WERI-Rb-1 (cell line): ENCODE results near the gene DLEC1.
"Not testable (repeated sequence)": the region's sequence is repeated elsewhere in the genome, so short reads cannot be mapped to it uniquely, and the experiment has no call there.

Experiments used
- DNase-seq: peaks from one replicate; pipeline ENCODE4 v3.0.0-alpha.2; 2020
- H3K27ac ChIP-seq: fragments of 250-450 bp; sonication (Bioruptor Pico); 2 replicates; pipeline ENCODE4 v1.5.1; 2020; ENCODE audit warnings: mild to moderate bottlenecking, moderate library complexity
- H3K27me3 ChIP-seq: fragments of 250-450 bp; sonication (Bioruptor Pico); 2 replicates; pipeline ENCODE4 v1.5.1; 2021; ENCODE audit warnings: mild to moderate bottlenecking, low read depth, moderate library complexity; ENCODE audit not compliant: insufficient read depth, severe bottlenecking
- H3K36me3 ChIP-seq: fragments of 250-450 bp; sonication (Bioruptor Pico); 2 replicates; pipeline ENCODE4 v1.5.1; 2020; ENCODE audit warnings: mild to moderate bottlenecking, moderate library complexity
- H3K4me3 ChIP-seq: 2 replicates; pipeline ENCODE4 v1.5.1; 2011; ENCODE audit warnings: low read depth, mild to moderate bottlenecking, control low read depth, low read length
- H3K9me3 ChIP-seq: fragments of 250-450 bp; sonication (Bioruptor Pico); 2 replicates; pipeline ENCODE4 v1.5.1; 2021; ENCODE audit warnings: mild to moderate bottlenecking, moderate library complexity; ENCODE audit not compliant: severe bottlenecking
- TF ChIP-seq, protein P1 (sequence below): IDR thresholded peaks from 2 replicates; pipeline ENCODE4 v1.5.1; 2011; ENCODE audit warnings: low read depth, mild to moderate bottlenecking, control low read depth, inconsistent platforms, low read length

Gene DLEC1

GRCh38 chr3:38029400-38030125 is 9.4 kb upstream of the DLEC1 start, which contains the start of gene PLCD1:
TSS of gene PLCD1 (minus strand) at chr3:38029642. CDS start at chr3:38029539, 103 bp downstream.
- H3K9me3 ChIP-seq = no peaks in the 10 kb centered on the region

GRCh38 chr3:38030126-38031021 is 8.6 kb upstream of the DLEC1 start:
- no peaks in the 10 kb centered on the region for H3K36me3 ChIP-seq
- DNase-seq = no peak
- peaks cover 21% of the 10 kb centered on the region for H3K27me3 ChIP-seq
- no peak overlapping the region for H3K27ac ChIP-seq
- H3K9me3 ChIP-seq = no peaks in the 10 kb centered on the region
- H3K4me3 ChIP-seq = no peak overlapping the region
- TF ChIP-seq, protein P1, sequence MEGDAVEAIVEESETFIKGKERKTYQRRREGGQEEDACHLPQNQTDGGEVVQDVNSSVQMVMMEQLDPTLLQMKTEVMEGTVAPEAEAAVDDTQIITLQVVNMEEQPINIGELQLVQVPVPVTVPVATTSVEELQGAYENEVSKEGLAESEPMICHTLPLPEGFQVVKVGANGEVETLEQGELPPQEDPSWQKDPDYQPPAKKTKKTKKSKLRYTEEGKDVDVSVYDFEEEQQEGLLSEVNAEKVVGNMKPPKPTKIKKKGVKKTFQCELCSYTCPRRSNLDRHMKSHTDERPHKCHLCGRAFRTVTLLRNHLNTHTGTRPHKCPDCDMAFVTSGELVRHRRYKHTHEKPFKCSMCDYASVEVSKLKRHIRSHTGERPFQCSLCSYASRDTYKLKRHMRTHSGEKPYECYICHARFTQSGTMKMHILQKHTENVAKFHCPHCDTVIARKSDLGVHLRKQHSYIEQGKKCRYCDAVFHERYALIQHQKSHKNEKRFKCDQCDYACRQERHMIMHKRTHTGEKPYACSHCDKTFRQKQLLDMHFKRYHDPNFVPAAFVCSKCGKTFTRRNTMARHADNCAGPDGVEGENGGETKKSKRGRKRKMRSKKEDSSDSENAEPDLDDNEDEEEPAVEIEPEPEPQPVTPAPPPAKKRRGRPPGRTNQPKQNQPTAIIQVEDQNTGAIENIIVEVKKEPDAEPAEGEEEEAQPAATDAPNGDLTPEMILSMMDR = no peak

More at GRCh38 chr3:38029400-38030125, 9.4 kb upstream of the DLEC1 start, which contains the start of gene PLCD1:
- TF ChIP-seq, protein P1 = no peak
- Histone ChIP-seq H3K4me3 (no peak within 1 kb of the TSS), H3K27me3 (peaks cover 21% of the 10 kb centered on the region), H3K36me3 (no peaks in the 10 kb centered on the region), H3K27ac (no peak within 1 kb of the TSS)
- DNase-seq = no peak

DNA sequence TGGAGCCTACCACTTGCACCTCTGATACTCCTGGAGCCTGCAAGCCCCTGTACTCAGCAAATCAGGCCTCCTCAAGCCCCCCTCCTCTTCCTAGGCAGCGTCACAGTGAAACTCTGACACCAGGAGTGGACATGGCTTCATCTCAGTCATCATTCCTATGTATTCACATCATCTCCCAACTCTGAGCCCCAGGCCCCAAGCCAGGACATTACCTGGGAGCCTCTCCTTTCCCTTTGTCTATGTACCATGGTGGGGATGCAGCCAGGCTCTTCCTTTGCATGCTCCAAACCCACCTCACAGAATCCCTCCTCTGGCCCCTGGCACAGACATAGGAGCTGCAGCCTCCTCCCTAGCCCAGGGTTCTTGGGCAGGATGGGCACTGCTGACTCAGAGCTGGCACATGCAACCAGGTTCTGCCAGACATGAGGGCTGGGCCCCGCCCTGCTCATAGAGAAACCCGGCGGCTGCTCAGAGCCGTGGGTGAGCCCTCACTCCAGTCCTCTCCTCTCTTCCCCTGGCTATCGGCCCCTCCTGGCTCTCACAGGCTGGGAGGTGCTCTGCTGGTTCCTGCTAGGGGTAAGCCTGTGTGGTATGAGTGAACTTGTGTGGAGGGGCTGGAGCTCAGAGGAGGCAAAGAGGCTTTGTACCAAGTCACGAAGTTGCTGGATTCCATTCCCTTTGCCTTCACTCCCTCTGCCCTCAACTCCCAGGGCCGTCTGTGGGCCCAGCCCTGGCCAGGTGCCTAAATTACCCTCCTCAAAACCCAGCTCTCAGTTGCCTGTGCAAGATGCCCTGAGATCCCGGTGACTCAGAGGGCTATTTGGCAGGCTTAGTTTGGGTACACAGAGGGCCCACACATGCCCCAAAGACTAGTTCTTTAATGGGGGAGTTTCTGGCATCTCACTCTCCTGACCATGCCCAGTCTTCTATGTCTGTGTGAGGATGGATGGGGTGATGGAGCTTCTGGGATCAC is 7.7 kb upstream of the DLEC1 start:
- Histone ChIP-seq H3K27ac (no peak overlapping the region), H3K9me3 (no peaks in the 10 kb centered on the region), H3K27me3 (peaks cover 21% of the 10 kb centered on the region), H3K36me3 (no peaks in the 10 kb centered on the region), H3K4me3 (no peak overlapping the region)
- TF ChIP-seq, protein P1 = no peak
- DNase-seq = no peak

GRCh38 chr3:38032328-38032865 is 6.6 kb upstream of the DLEC1 start:
- DNase-seq = no peak
- no peak overlapping the region for H3K27ac ChIP-seq
- no peak overlapping the region for H3K4me3 ChIP-seq
- H3K27me3 ChIP-seq = peaks cover 21% of the 10 kb centered on the region
- no peaks in the 10 kb centered on the region for H3K9me3 ChIP-seq
- H3K36me3 ChIP-seq = no peaks in the 10 kb centered on the region
- TF ChIP-seq, protein P1 = no peak

- H3K27ac ChIP-seq, H3K9me3 ChIP-seq, H3K36me3 ChIP-seq, DNase-seq, H3K4me3 ChIP-seq: not testable (repeated sequence)
- peaks cover 31% of the 10 kb centered on the region for H3K27me3 ChIP-seq
Measured at GRCh38 chr3:38033586-38033985, 5.4 kb upstream of the DLEC1 start.

- H3K4me3 ChIP-seq = not testable (repeated sequence)
Measured at GRCh38 chr3:38034335-38034734, 4.7 kb upstream of the DLEC1 start.

More at GRCh38 chr3:38034335-38034734, 4.7 kb upstream of the DLEC1 start:
- peaks cover 38% of the 10 kb centered on the region for H3K27me3 ChIP-seq
- H3K9me3 ChIP-seq, H3K27ac ChIP-seq, H3K36me3 ChIP-seq, DNase-seq: not testable (repeated sequence)
